CD8-positive, alpha-beta memory T cell (primary cell): ENCODE measurements around the gene MS4A6A. TPM values are rescaled to one million over a fixed set of nuclear protein-coding genes. Genes with fewer than 3 reads are reported as not detected.

Experiments used
- CTCF ChIA-PET: fragments of 350-600 bp; sonication (Branson Sonifier 250); formaldehyde crosslinking; loops from one replicate; lab custom pipeline; 2021; ENCODE audit warnings: antibody characterized with exemption; lab: Charles Lee
- POLR2A ChIA-PET: fragments of 350-600 bp; sonication (Branson Sonifier 250); formaldehyde crosslinking; loops from one replicate; lab custom pipeline; 2021; ENCODE audit warnings: antibody characterized with exemption; lab: Charles Lee
- DNase-seq, 5 donors: peaks; one replicate each; pipeline versions ENCODE4 v3.0.0 to v3.0.0-alpha.2; 2020 to 2022; ENCODE audit warnings: mixed read lengths in 1 of 5
- H3K27ac ChIP-seq: one replicate; pipeline ENCODE4 v1.7.0; 2013; ENCODE audit warnings: low read depth, mild to moderate bottlenecking, low read length, moderate library complexity
- H3K27me3 ChIP-seq: 2 replicates; pipeline ENCODE4 v1.7.0; 2013; ENCODE audit warnings: low read length, mild to moderate bottlenecking; ENCODE audit not compliant: insufficient read depth, poor library complexity, severe bottlenecking
- H3K36me3 ChIP-seq: 2 replicates; pipeline ENCODE4 v1.7.0; 2013; ENCODE audit warnings: mild to moderate bottlenecking, low read length, moderate library complexity; ENCODE audit not compliant: insufficient read depth
- H3K4me1 ChIP-seq: 2 replicates; pipeline ENCODE4 v1.7.0; 2013; ENCODE audit warnings: mild to moderate bottlenecking, low read length, moderate library complexity; ENCODE audit not compliant: insufficient read depth
- H3K4me3 ChIP-seq: 2 replicates; pipeline ENCODE4 v1.7.0; 2013; ENCODE audit warnings: mild to moderate bottlenecking, low read length
- H3K9me3 ChIP-seq: 2 replicates; pipeline ENCODE4 v1.7.0; 2013; ENCODE audit warnings: mild to moderate bottlenecking, low read length
- H3K27ac Mint-ChIP-seq, 8 donors: one replicate each; pipeline ENCODE4 v1.8.0; 2020 to 2021; ENCODE audit warnings: mixed read lengths in 8 of 8, mild to moderate bottlenecking in 6 of 8, inconsistent platforms in 3 of 8, moderate library complexity in 3 of 8
- H3K27me3 Mint-ChIP-seq, 2 donors: one replicate each; pipeline ENCODE4 v1.8.0; 2020 to 2021; ENCODE audit warnings: mixed read lengths in 2 of 2, mild to moderate bottlenecking in 1 of 2, moderate library complexity in 1 of 2
- H3K36me3 Mint-ChIP-seq, 3 donors: one replicate each; pipeline ENCODE4 v1.8.0; 2020 to 2021; ENCODE audit warnings: mixed read lengths in 3 of 3, inconsistent platforms in 1 of 3, mild to moderate bottlenecking in 1 of 3
- H3K4me1 Mint-ChIP-seq, 3 donors: one replicate each; pipeline ENCODE4 v1.8.0; 2020 to 2021; ENCODE audit warnings: mixed read lengths in 3 of 3, inconsistent platforms in 1 of 3, mild to moderate bottlenecking in 1 of 3
- H3K4me3 Mint-ChIP-seq, 7 donors: one replicate each; pipeline ENCODE4 v1.8.0; 2020 to 2021; ENCODE audit warnings: mixed read lengths in 7 of 7, mild to moderate bottlenecking in 6 of 7, moderate library complexity in 4 of 7, inconsistent platforms in 2 of 7
- H3K9me3 Mint-ChIP-seq, 5 donors: one replicate each; pipeline ENCODE4 v1.8.0; 2020 to 2022; ENCODE audit warnings: mixed read lengths in 5 of 5, mild to moderate bottlenecking in 3 of 5, moderate library complexity in 2 of 5, inconsistent platforms in 1 of 5
- polyA plus RNA-seq: library from polyadenylated mRNA; unstranded; fragments of 300-500 nt; fragmentation: Illumina TruSeq; gene quantifications from one replicate; pipeline ENCODE4 v1.2.3, GENCODE V29; 2021
- total RNA-seq, 2 experiments: library from RNA; stranded (reverse); gene quantifications; one replicate each; pipeline ENCODE4 v1.2.3, GENCODE V29; 2021

Gene MS4A6A
- total and polyA plus RNA-seq, 3 experiments from 2014 or later: 0.97 to 1.6 (median 1.6) TPM

DNA sequence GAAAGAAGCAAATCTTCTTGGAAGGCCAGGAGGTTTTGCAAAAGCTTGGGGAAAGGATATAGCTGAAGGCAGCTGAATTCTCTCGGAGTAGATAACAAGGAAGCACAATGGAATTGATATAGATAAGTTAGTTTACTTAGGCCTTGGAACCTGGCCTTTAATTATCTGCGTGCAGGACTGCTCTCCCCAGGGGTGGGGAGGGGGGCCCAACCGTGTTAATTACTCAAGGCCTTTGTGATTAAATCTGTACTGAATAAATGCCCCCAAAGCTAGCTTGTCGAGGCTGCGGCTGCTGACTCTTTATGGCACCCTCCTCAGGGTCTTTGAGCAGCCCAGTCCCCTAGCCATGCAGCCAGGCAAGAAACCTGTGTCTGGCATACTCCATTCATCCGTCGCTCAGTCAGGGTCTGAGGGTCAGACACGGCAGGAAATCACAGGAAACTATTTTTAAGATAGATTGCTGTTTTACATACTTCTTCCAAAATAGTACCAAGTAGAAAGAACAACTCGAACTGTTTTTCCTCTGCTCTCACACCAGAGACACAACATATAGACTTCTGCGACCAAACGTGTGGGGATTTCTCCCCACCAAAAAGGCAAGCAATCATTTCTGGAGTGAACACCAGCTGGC is 58.0 kb downstream of the MS4A6A start:
- ChIA-PET POLR2A (no interaction called here), CTCF (no interaction called here)
- Histone ChIP-seq H3K36me3 (no peaks in the 10 kb centered on the region), H3K9me3 (no peaks in the 10 kb centered on the region), H3K4me1 (no peaks in the 10 kb centered on the region), H3K27ac (no peak overlapping the region), H3K4me3 (no peak overlapping the region), H3K27me3 (no peaks in the 10 kb centered on the region)
- Mint-ChIP-seq H3K9me3 (no peaks in the 10 kb centered on the region), H3K4me3 (no peak overlapping the region), H3K27ac (peak overlapping the region in 1 of 8 donors; percentile 3), H3K4me1 (no peaks in the 10 kb centered on the region), H3K36me3 (no peaks in the 10 kb centered on the region), H3K27me3 (peaks cover 4 to 16% of the 10 kb centered on the region in 2 donors)
- no peak for DNase-seq

Other genes with a start within 250 kb of the MS4A6A start
- gene OOSP1, start 244.7 kb downstream of the MS4A6A start, total RNA-seq: under 1 TPM in 1 of 2 experiments, not detected in 1; 0.28 TPM
- gene OOSP1, start 244.7 kb downstream of the MS4A6A start, polyA plus RNA-seq: not detected
- not detected for gene OOSP4A, start 219.1 kb downstream of the MS4A6A start, total RNA-seq
- gene OOSP4A, start 219.1 kb downstream of the MS4A6A start, polyA plus RNA-seq: not detected
- not detected for gene OOSP4B, start 165.9 kb downstream of the MS4A6A start, total RNA-seq
- gene OOSP4B, start 165.9 kb downstream of the MS4A6A start, polyA plus RNA-seq: not detected
- gene OOSP2, start 142.7 kb downstream of the MS4A6A start, total RNA-seq: not detected
- gene OOSP2, start 142.7 kb downstream of the MS4A6A start, polyA plus RNA-seq: not detected
- not detected for gene MS4A3, start 126.4 kb downstream of the MS4A6A start, total RNA-seq
- 0.60 TPM for gene MS4A3, start 126.4 kb downstream of the MS4A6A start, polyA plus RNA-seq
- not detected for gene MS4A2, start 94.4 kb downstream of the MS4A6A start, total RNA-seq
- not detected for gene MS4A2, start 94.4 kb downstream of the MS4A6A start, polyA plus RNA-seq
- not detected for gene MS4A4E, start 60.1 kb upstream of the MS4A6A start, total RNA-seq
- gene MS4A4E, start 60.1 kb upstream of the MS4A6A start, polyA plus RNA-seq: not detected
- under 1 TPM in 1 of 2 experiments, not detected in 1; 0.20 TPM for gene MS4A4A, start 97.6 kb upstream of the MS4A6A start, total RNA-seq
- gene MS4A4A, start 97.6 kb upstream of the MS4A6A start, polyA plus RNA-seq: not detected
- gene MS4A6E, start 144.2 kb upstream of the MS4A6A start, total RNA-seq: not detected
- not detected for gene MS4A6E, start 144.2 kb upstream of the MS4A6A start, polyA plus RNA-seq
- gene MS4A7, start 195.4 kb upstream of the MS4A6A start, total RNA-seq: under 1 TPM; 0.51 to 0.98 TPM
- gene MS4A7, start 195.4 kb upstream of the MS4A6A start, polyA plus RNA-seq: not detected
- gene MS4A14, start 213.4 kb upstream of the MS4A6A start, total RNA-seq: not detected
- gene MS4A14, start 213.4 kb upstream of the MS4A6A start, polyA plus RNA-seq: not detected
- not detected for gene MS4A5, start 246.5 kb upstream of the MS4A6A start, total RNA-seq
- gene MS4A5, start 246.5 kb upstream of the MS4A6A start, polyA plus RNA-seq: not detected